ENCODE measurements around the gene RCOR2. TPM values are rescaled to one million over a fixed set of nuclear protein-coding genes. Genes with fewer than 3 reads are reported as not detected.

Gene RCOR2
- total RNA-seq, 1 experiment from 2014 or later = 17.9 TPM

DNA sequence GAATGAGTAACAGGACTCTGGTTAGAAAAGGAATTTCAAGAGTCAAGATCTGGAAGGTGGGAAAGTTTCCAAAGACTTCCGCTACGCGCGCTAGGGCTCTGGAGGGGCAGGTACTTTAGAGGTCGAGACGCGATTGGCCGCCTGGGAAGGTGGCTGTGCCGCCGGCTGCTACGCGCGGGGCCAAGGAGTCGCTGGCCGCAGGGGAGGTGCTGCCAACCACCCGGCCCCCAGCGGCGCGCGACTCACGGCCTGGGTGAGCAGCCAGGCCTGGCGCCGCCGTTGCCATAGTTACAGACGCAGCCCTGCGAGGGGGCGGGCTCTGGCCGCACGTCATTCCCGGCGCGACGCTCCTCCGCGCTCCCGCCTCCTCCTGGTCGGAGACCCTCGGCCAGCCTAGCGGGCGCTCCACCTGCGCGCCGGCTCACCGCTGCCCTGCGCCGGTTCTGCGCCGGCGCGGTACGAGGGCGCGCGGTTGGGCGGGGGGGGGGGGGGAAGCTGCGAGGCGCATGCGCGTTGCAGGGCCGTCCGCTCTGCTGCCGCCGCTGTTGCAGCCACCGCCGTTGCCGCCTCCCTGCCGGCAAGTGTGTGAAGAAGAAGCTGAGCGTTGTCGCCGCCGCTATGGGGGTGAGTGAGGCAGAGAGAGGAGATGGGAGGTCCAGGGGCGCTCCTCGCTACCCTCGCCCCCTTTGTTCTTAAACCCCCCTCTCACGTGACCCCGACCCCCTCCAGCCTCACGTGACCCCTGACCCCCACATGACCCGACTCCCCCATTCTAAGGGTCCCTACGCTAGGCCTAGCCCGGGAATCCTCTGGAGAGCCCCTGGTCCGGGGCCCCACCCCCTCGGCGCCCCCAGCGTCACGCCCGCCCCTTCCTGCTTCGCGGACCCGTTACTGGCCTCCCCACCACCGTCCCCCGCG lies 21.8 kb upstream of the RCOR2 start, which contains the start of gene NAA40:
NAA40 (plus strand) TSS at position 524 of the 918 bp plus-strand sequence; CDS start at position 619, 95 bp downstream.
- peaks cover 10% of the 10 kb centered on the region for H3K4me1 ChIP-seq
- H3K27ac ChIP-seq = peak within 1 kb of the TSS; percentile 60
- DNase-seq = peak; percentile 95 to 97
- no peaks in the 10 kb centered on the region for H3K27me3 ChIP-seq
- peak within 1 kb of the TSS; percentile 84 for H3K4me3 ChIP-seq
- no peaks in the 10 kb centered on the region for H3K9me3 ChIP-seq (replicated peaks)
- H3K36me3 ChIP-seq = no peaks in the 10 kb centered on the region

DNA sequence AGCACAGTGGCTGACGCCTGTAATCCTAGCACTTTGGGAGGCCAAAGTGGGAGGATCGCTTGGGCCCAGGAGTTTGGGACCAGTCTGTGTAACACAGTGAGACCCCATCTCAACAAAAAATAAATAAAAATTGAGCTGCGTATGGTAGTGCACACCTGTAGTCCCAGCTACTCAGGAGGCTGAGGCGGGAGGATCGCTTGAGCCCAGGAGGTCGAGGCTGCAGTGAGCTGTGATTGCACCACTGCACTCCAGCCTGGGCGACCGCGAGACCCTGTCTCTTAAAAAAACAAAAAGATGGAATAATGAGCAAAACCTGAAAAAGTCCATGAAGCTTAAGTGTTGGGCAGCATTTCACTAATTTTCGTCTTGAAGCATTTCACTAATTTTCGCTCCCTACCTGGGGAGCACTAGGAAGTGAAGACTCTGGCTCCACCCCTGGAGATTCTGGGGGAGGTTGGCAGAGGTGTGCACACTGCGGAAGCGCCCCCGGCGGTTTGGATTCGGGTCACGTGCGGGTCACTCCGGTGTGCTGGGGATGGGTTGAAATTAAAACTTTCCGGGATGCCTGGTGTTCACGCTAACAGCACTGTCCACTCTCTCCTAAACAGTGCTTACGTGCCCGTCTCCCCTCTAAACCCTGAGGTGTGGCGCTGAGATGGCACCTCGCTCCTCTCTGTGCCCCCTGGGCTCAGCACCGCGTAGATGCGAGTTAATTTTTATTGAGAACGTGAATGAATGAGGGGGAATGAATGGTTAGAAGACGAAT lies 20.9 kb upstream of the RCOR2 start:
- Histone ChIP-seq H3K27ac (no peak overlapping the region), H3K4me1 (peaks cover 16% of the 10 kb centered on the region), H3K36me3 (no peaks in the 10 kb centered on the region), H3K9me3 (replicated peaks) (no peaks in the 10 kb centered on the region), H3K27me3 (no peaks in the 10 kb centered on the region), H3K4me3 (peak overlapping the region; percentile 84)
- no peak for DNase-seq

DNA sequence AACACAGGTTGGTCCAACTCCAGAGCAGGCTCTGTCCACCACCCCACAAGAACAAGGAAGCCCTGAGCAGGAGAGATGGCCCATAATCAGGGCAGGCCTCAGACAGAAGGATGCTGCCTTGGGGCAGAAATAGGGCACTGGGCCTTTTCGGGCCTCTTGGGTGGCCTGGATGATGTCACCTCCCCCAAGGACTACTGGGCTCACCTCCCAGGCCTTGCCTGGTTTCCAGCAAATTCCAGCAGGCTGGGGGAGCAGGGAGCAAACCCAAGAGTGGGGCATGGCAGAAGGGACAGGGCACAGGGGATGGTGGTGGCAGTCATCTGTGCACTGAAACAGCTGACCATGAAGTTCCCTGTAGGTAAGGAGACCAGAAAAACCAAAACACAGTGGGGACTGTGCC lies 16.5 kb upstream of the RCOR2 start:
- Histone ChIP-seq H3K27me3 (no peaks in the 10 kb centered on the region), H3K27ac (no peak overlapping the region), H3K36me3 (no peaks in the 10 kb centered on the region), H3K4me3 (no peak overlapping the region), H3K4me1 (peaks cover 16% of the 10 kb centered on the region), H3K9me3 (replicated peaks) (no peaks in the 10 kb centered on the region)
- peak in 1 of 2 experiments; percentile 40 for DNase-seq

DNA sequence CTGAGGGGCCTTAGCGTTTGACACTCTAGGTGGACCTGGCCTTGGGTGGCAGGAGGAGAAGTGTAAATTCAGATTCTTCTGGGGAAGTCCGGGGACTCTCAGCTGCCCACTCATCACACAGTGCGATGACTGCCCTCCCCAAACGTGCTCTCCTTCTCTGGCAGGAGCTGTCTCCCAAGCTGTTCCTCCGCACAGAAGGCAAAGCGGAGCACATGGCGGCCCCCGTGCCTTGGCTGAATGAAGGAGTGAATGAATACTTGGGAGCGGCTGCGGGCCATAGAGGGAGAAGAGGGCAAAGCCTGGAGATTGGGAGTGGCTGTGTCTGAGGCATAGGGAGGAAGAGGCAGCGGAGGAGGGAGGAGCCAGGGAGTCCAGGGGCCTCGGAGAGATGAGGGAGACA lies 14.9 kb upstream of the RCOR2 start:
- no peak for DNase-seq
- Histone ChIP-seq H3K36me3 (no peaks in the 10 kb centered on the region), H3K27ac (no peak overlapping the region), H3K4me3 (no peak overlapping the region), H3K27me3 (no peaks in the 10 kb centered on the region), H3K9me3 (replicated peaks) (no peaks in the 10 kb centered on the region), H3K4me1 (peaks cover 16% of the 10 kb centered on the region)

DNA sequence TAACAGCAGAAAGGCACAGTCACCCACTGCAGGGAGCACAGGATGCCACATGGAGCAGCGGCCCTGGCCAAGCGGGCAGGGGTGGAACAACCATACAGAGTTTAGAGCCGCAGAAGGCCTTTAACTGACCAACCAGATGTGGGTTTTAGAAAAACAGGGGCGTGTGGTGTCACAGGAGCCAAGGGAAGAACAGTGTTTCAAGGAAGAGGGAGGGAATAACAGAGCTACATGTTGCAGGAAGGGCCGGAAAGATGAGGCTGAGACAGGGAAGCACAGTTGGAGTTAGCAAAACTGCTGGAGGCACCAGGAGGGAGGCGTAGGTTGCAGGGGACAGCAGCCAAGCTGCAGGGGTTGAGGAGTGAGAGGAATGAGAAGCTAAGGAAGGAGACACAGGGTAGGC lies 14.1 kb upstream of the RCOR2 start:
- Histone ChIP-seq H3K27me3 (no peaks in the 10 kb centered on the region), H3K27ac (no peak overlapping the region), H3K4me1 (peaks cover 16% of the 10 kb centered on the region), H3K36me3 (no peaks in the 10 kb centered on the region), H3K4me3 (no peak overlapping the region), H3K9me3 (replicated peaks) (no peaks in the 10 kb centered on the region)
- no peak for DNase-seq

DNA sequence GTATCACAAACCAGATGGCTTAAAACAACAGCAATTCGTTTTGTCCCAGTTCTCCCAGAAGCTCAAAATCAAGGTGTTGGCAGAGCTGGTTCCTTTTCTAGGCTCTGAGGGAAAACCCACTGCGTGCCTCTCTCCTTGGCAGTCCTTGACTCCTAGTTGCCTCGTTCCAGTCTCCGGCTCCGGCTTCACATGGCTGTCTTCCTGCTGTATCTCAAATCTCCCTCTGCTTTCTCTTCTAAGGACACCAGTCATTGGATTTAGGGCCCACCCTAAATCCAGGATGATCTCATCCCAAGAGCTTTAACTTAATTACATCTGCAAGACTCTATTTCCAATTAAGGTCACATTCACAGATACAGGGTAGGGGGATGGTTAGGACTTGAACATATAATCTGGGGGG lies 12.7 kb upstream of the RCOR2 start:
- Histone ChIP-seq H3K36me3 (no peaks in the 10 kb centered on the region), H3K27me3 (no peaks in the 10 kb centered on the region), H3K27ac (no peak overlapping the region), H3K4me3 (no peak overlapping the region), H3K9me3 (replicated peaks) (no peaks in the 10 kb centered on the region), H3K4me1 (peaks cover 12% of the 10 kb centered on the region)
- no peak for DNase-seq

DNA sequence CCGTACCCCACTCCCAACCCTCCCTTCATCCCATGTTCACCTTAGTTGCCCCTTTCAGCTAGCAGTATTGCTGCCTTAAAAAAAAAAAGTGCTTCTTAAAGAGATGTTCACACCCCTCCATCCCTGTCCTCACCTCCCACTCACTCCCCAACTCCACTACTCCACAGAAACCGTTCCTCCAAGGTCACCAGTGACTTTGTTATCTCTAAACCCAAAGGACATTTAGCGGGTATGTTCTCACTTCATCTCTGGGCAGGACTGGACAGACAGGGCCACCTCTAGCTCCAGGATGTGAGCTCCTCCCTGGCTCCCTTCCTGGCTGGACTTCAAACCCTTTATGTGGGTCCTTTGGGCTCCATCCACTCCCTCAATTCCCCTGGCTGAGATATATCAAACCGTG lies 6.4 kb upstream of the RCOR2 start:
- Histone ChIP-seq H3K4me3 (no peak overlapping the region), H3K9me3 (replicated peaks) (no peaks in the 10 kb centered on the region), H3K27me3 (no peaks in the 10 kb centered on the region), H3K27ac (no peak overlapping the region), H3K36me3 (no peaks in the 10 kb centered on the region), H3K4me1 (peaks cover 6% of the 10 kb centered on the region)
- no peak for DNase-seq

DNA sequence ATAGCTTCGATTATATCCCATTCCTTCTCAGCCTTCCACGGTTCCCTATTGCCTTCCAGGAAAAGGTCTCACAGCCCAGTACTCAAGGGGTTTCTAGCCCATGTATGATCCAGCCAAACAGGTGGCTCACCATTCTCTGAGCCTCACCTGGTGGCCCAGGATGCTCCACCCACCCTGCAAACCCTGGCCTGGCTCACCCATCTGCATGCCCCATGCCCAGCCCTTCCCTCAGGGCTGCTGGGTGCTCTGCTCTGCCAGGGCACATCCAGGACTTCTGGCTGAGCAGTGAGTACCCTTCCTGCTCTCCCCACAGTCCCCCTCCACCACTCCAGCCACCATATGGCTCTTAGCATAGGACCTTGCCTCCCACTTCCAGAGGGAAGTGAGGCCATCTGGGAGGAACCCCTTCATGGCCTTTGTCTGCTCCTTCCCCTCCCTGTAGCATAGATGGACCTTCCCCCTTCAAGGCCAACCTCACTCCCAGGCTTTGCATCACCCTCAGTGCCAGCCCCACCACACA lies 5.8 kb upstream of the RCOR2 start:
- Histone ChIP-seq H3K27me3 (no peaks in the 10 kb centered on the region), H3K4me3 (no peak overlapping the region), H3K4me1 (peaks cover 8% of the 10 kb centered on the region), H3K9me3 (replicated peaks) (no peaks in the 10 kb centered on the region), H3K36me3 (no peaks in the 10 kb centered on the region), H3K27ac (no peak overlapping the region)
- no peak for DNase-seq

DNA sequence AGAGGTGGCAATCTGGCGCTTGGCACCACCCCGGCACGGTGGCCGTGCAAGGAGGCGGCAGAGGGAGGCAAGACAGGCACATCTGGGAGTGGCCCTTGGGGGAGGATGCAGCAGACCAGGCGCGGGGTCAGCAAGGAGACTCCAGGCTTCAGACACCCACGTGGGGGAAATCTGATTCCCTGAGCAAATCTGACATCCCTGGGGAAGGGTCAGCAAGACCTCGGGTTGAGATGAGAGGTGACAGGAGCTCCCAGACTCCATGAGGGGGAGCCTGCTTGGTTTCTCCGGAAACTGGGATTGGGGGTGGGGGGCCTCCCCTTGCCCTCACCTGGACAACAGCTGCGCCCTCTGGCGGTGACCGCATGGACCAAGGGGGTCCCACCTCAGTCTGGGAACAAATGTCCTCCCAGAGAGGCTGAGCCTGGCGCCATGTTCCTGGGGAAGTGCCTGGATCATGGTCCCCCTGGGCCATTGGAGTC lies 4.0 kb upstream of the RCOR2 start:
- peaks cover 11% of the 10 kb centered on the region for H3K4me1 ChIP-seq
- H3K27ac ChIP-seq = peak overlapping the region; percentile 89; the same call in 1 of the 2 replicates
- DNase-seq = peak in 1 of 2 experiments; percentile 40
- H3K9me3 ChIP-seq (replicated peaks) = no peaks in the 10 kb centered on the region
- H3K36me3 ChIP-seq = no peaks in the 10 kb centered on the region
- no peaks in the 10 kb centered on the region for H3K27me3 ChIP-seq
- H3K4me3 ChIP-seq = peak overlapping the region; percentile 73

DNA sequence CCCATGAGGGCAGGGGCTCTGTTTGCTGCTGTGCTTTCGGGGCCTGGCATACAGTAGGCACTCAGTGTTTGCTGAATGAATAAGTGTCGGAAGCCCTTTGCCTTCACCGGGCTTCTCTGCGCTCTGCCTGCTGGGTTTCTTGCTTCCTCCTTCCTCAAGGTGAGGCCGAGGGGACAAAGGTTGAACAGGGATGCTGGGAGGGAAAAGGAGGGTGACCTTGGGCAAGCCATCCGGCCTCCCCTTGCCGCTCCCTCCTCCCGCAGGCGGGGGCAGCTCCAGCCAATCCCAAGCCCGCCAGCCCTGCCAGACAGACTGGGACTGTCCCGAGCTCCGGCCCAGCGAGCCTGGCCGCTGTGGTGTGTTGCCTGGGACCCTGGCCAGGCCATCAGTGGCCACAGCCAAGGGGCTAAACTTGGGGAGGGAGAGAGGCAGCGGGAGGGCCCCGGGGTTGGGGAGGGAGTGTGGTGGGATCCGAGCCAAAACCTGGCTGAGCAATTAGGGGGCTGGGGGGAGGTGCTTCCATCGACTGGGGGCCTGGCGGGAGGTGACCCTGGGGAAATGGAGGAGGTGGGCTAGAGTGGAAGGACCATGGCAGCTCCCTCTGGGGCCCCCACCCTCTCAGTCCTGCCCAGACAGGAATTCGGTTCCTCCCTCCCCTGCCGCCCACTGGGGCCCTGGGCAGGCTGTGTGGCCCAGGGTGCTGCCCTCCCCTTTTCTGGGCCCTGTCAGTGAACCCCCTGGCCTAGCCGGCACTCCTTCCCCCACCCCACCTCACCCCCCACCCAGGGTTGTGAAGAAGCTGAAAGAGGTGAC lies 3.4 kb upstream of the RCOR2 start:
- no peaks in the 10 kb centered on the region for H3K9me3 ChIP-seq (replicated peaks)
- peak overlapping the region; percentile 73 for H3K4me3 ChIP-seq
- H3K36me3 ChIP-seq = no peaks in the 10 kb centered on the region
- no peaks in the 10 kb centered on the region for H3K27me3 ChIP-seq
- H3K27ac ChIP-seq = peak overlapping the region; percentile 89
- DNase-seq = peak; percentile 80 to 82
- H3K4me1 ChIP-seq = peaks cover 11% of the 10 kb centered on the region

DNA sequence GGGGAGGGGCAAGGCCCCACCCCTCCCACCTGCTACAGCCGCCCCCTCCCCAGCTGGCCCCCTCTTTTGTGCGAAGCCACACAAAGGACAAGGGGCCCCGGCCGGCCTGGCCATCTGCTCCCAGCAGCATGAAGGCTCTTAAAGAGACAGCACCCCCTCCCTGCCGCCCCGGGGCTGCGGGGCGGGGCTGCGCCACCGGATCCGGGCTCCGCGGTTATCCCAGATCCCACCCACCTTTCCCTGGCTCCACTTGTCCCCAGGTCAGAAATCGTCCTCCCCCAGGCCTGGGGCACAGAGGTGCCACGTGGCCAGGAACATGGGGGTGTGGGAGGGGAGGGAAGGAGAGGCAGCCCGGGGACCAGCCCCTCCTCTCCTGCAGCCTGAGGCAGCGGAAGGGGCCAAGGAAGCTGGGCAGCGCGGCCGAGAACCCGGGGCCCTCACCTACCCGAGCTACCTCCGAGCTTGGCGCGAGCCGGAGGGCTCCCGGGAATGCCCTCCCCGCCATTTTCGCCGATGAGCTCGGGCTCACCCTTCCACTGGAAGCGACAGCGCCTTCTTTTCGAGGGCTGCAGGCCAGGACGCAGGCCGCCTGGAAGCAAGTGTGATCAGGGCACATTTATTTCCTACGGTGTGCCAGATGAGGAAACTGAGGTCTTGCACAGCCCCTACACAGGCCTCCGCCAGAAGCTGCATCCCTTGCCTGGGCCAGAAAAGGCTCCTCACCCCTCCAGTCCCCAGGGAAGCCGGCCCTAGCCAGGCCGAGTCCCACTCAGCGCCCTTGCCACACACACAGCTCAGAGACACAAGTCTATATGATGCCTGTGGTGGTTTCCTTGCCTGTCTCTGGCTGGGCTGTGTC lies 2.5 kb upstream of the RCOR2 start:
- peak; percentile 94 to 95 for DNase-seq
- peaks cover 11% of the 10 kb centered on the region for H3K4me1 ChIP-seq
- H3K27ac ChIP-seq = peak overlapping the region; percentile 89
- H3K27me3 ChIP-seq = no peaks in the 10 kb centered on the region
- no peaks in the 10 kb centered on the region for H3K36me3 ChIP-seq
- peak overlapping the region; percentile 73 for H3K4me3 ChIP-seq
- no peaks in the 10 kb centered on the region for H3K9me3 ChIP-seq (replicated peaks)

DNA sequence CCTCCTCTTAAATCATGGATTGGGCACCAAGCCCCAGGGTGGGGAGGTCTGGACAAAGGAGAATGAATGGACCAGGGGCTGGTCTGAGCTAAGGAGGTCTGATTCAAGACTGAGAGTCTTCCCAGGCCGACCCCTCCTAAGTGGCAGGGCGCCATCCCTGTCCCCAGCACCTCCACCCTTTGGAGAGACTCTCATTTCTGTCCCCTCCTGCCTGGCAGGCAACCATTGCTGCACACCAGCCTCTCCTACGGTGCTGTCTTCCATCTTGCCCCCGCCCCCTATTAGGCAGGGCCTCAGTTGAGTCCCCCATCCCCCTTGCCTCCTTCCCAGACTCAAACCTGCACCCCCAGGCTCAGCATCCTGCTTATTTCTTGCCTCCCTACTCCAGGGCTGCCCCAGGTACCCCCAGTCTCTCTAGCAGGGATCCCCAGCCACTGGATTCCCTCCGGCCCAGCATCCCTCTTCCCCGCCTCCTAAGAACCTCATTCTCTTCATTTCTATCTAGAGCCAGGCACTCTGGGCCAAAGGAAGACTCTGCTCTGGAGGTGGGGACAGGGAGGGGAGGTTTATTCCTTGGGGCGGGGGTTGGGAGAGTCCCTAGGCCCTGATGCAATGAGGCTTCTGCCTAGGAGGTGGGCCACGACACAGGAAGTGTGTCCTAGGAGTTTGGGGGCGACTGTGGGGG lies 1.7 kb upstream of the RCOR2 start:
- Histone ChIP-seq H3K9me3 (replicated peaks) (no peaks in the 10 kb centered on the region), H3K4me1 (peaks cover 11% of the 10 kb centered on the region), H3K36me3 (no peaks in the 10 kb centered on the region; the same call in 1 of the 2 replicates), H3K27ac (peak overlapping the region; percentile 89), H3K4me3 (peak overlapping the region; percentile 73), H3K27me3 (no peaks in the 10 kb centered on the region)
- DNase-seq = peak; percentile 70 to 79
